ENCODE measurements around the gene TNRC18.

TNRC18 gene

DNA sequence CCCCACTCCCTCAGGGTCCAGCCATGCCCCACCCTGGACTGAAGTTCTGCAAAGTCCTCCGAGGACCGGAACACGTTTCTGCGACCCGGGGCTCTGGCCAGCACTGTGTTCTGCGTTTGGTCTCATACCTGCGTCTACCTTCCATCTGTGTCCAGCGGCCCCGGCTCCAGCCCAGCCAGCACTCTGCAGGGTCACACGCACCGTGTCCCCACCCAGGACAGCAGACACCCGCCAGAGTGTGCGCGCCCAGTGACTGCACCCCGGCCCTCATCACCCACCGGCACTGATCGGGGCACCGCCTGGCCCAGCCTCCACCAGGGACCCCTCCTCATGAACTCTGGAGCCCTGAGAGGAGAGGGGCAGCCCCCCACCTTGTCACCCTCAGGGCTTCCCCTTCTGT is 120.6 kb downstream of the TNRC18 start:
- Histone ChIP-seq H3K27ac (no peak overlapping the region), H3K4me3 (no peak overlapping the region), H3K4me1 (no peaks in the 10 kb centered on the region), H3K27me3 (peaks cover 0 to 5% of the 10 kb centered on the region in 2 donors), H3K36me3 (peaks cover 9 to 19% (median 16%) of the 10 kb centered on the region in 3 donors), H3K9me3 (no peaks in the 10 kb centered on the region)
- DNase-seq = no peak
- TF ChIP-seq, protein P1, sequence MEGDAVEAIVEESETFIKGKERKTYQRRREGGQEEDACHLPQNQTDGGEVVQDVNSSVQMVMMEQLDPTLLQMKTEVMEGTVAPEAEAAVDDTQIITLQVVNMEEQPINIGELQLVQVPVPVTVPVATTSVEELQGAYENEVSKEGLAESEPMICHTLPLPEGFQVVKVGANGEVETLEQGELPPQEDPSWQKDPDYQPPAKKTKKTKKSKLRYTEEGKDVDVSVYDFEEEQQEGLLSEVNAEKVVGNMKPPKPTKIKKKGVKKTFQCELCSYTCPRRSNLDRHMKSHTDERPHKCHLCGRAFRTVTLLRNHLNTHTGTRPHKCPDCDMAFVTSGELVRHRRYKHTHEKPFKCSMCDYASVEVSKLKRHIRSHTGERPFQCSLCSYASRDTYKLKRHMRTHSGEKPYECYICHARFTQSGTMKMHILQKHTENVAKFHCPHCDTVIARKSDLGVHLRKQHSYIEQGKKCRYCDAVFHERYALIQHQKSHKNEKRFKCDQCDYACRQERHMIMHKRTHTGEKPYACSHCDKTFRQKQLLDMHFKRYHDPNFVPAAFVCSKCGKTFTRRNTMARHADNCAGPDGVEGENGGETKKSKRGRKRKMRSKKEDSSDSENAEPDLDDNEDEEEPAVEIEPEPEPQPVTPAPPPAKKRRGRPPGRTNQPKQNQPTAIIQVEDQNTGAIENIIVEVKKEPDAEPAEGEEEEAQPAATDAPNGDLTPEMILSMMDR (IDR thresholded peaks at IDR 0.05) = no peak
- intact Hi-C loops (cut with DNase I; ENCODE audit: low total_unique reads) = no loop called here

DNA sequence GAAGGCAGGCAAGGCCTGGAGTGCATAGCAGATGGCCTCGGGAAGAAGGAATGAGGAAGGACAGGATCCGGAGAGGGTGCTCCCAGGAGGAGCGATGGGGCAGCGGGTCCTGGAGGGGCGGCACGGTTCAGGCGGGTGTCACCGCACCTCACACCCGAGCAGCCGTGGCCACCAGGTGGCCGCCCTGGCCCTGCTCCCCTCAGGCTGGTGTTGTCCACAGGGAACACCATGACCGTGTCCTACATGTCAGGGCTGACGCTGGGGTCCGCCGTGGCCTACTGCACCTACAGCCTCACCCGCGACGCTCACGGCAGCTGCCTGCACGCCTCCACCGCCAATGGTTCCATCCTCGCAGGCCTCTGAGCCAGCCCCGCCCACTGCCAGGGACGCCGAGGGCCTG is 121.1 kb downstream of the TNRC18 start:
- Histone ChIP-seq H3K9me3 (no peaks in the 10 kb centered on the region), H3K4me1 (no peaks in the 10 kb centered on the region), H3K4me3 (no peak overlapping the region), H3K36me3 (peaks cover 4 to 14% (median 11%) of the 10 kb centered on the region in 3 donors), H3K27ac (no peak overlapping the region), H3K27me3 (peaks cover 0 to 10% of the 10 kb centered on the region in 2 donors)
- DNase-seq = no peak
- intact Hi-C loops (cut with DNase I; ENCODE audit: low total_unique reads) = no loop called here
- TF ChIP-seq, protein P1 (IDR thresholded peaks at IDR 0.05) = no peak

DNA sequence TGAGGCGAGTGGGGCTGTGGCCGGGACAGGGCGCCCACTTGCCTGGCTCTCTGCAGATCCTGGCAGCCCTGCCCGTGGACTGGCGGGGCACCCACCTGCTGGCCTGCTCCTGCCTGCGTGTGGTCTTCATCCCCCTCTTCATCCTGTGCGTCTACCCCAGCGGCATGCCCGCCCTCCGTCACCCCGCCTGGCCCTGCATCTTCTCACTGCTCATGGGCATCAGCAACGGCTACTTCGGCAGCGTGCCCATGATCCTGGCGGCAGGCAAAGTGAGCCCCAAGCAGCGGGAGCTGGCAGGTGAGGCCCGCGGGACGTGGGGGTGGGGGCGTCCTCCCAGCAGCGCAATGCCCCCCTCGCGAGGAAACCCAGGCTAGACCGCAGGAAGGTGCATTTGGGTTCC is 123.3 kb downstream of the TNRC18 start:
- TF ChIP-seq, protein P1 (IDR thresholded peaks at IDR 0.05) = no peak
- DNase-seq = no peak
- H3K27me3 ChIP-seq = peaks cover 0 to 32% of the 10 kb centered on the region in 2 donors
- H3K9me3 ChIP-seq = no peaks in the 10 kb centered on the region
- no peak overlapping the region for H3K4me3 ChIP-seq
- H3K27ac ChIP-seq = no peak overlapping the region
- no peaks in the 10 kb centered on the region for H3K4me1 ChIP-seq
- intact Hi-C loops (cut with DNase I; ENCODE audit: low total_unique reads) = no loop called here
- H3K36me3 ChIP-seq = no peaks in the 10 kb centered on the region

DNA sequence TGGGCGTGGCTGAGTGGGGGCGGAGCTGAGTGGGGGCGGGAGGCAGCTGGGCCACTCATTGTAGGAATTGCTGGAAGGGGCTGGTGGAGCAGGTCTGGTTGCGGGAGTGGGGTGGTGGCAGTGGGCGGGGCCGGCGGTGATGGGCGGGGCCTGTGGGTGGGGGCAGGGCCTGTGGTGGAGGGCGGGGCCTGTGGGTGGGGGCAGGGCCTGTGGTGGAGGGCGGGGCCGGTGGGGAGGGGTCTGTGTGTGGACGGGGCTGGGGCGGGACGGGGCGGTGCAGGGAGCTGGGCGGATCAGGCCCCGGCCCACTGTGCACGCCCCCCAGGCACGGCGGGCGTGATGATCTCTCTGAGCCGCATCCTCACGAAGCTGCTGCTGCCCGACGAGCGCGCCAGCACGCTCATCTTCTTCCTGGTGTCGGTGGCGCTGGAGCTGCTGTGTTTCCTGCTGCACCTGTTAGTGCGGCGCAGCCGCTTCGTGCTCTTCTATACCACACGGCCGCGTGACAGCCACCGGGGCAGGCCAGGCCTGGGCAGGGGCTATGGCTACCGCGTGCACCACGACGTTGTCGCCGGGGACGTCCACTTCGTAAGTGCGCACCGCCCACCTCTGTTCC is 126.9 kb downstream of the TNRC18 start:
- no peak for DNase-seq
- no peak overlapping the region for H3K4me3 ChIP-seq
- H3K9me3 ChIP-seq = no peaks in the 10 kb centered on the region
- intact Hi-C loops (cut with DNase I; ENCODE audit: low total_unique reads) = no loop called here
- no peaks in the 10 kb centered on the region for H3K36me3 ChIP-seq
- H3K4me1 ChIP-seq = no peaks in the 10 kb centered on the region
- TF ChIP-seq, protein P1 (IDR thresholded peaks at IDR 0.05) = no peak
- H3K27me3 ChIP-seq = peaks cover 0 to 36% of the 10 kb centered on the region in 2 donors
- no peak overlapping the region for H3K27ac ChIP-seq

DNA sequence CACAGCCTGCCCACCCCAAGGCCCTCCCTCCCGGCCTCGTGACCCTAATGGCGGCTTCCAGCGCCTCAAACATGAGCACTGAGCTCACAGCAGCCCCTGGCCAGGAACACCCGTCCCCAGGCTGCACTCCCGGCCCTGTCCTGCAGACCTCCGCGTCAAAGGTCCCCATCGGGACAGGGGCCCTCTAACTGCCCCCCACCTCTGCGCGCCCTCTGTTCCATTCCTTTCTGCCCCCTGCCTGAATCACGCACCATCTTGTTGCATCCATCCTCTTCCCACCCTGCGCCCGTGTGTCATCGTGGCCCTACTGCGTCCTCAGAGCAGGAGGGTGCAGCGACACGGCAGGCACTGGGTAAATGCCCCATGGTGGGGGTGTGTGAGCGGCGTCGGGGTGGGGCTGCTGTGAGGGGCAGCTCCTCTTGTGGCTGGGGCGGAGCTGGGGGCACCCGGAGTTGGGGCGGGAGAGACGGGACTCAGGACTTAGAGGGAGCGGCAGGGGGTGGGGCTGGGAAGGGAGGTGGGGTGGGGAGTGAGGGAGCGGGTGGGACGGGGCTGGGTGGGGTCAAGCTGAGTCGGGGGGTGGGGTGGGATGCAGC is 127.5 kb downstream of the TNRC18 start:
- intact Hi-C loops (cut with DNase I; ENCODE audit: low total_unique reads) = no loop called here
- H3K9me3 ChIP-seq = no peaks in the 10 kb centered on the region
- DNase-seq = no peak
- H3K27me3 ChIP-seq = peaks cover 0 to 41% of the 10 kb centered on the region in 2 donors
- TF ChIP-seq, protein P1 (IDR thresholded peaks at IDR 0.05) = no peak
- no peak overlapping the region for H3K4me3 ChIP-seq
- H3K27ac ChIP-seq = no peak overlapping the region
- no peaks in the 10 kb centered on the region for H3K36me3 ChIP-seq
- H3K4me1 ChIP-seq = no peaks in the 10 kb centered on the region
